CMK (cell line): ENCODE measurements around the gene PPM1M.
A peak's percentile ranks its signal among the peaks of the same experiment; 100 is the strongest.
"Not testable (repeated sequence)": the region's sequence is repeated elsewhere in the genome, so short reads cannot be mapped to it uniquely, and the experiment has no call there.

Experiments used
- DNase-seq: peaks from one replicate; pipeline ENCODE4 v3.0.0-alpha.2; 2010; ENCODE audit warnings: low read depth

PPM1M gene

DNA sequence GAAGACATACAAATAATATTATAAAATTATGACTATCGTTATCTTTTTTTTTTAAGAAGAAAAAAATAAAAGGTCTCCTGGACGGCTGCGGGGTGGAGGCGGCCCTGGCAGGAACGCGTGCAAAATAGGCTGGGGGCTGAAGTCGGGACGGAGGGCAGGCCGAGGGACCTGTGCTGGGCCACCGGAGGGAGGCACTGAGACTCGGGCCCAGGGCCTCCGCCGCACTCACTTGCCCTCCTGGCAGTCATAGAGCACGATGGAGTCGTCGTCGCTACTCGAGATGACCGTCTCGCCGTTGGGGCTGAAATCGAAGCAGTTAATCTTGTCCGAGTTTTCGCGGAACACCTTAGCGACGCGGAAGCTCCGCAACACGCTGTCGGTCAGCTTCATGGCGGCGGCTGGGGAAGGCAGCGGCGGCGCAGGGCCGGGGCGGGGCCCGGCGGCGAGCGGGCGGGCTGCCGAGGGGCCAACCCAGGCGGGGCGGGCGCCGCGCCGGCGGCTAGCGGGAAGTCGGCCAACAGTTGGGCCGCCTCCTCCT, 32.5 kb downstream of the PPM1M start:
- DNase-seq = no peak

DNA sequence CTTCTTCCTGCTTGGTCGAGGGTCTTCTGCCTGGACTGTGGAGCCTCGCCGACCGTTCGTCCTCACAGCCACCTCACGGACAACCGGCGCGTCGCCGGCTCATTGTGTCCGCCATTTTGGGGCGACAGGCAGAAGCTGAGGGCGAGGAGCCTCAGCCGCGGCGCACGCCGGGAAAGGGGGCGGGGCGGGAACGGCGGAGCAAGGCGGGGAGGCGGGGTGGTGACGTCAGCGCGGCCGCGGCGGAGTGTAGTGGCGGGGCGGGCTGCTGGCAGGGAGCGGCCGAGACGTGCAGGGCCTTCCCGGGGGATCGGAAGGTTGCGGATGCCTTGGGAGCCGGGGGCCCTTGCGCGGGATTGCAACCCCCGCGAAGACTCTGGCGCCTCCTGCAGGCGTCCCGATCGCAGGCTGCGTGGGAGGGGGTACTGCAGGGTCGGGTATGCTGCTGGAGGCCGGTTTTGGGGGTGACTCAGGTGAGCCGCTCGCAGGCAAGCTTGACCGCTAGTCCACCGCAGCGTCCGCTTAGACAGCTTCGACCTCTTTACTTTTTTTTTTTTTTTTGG, 33.0 kb downstream of the PPM1M start, which contains the start of gene WDR82:
Gene WDR82 (minus strand): TSS at position 140 of the 560 bp plus-strand sequence. CDS start 288 bp downstream, outside the sequence.
- peak; percentile 83 for DNase-seq

DNA sequence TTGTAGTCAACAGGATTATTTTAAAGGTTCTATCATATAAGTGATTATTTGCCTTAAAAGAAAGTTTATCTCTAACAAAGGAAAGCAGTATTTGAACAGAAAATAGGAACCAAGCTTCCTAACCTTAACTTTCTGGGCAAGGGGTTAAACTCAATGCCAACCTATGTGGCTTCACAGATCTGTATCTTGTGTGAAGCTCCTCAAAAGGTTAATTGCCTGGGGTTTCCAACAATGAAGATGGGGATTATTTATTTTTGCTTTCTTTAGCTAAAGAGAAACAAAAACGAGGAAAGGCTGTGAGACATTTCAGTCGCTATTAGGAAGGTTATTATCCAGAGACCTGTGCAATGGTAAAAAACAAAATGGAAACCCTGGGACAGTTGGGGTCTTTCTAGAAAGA, 34.0 kb downstream of the PPM1M start:
- no peak for DNase-seq

DNA sequence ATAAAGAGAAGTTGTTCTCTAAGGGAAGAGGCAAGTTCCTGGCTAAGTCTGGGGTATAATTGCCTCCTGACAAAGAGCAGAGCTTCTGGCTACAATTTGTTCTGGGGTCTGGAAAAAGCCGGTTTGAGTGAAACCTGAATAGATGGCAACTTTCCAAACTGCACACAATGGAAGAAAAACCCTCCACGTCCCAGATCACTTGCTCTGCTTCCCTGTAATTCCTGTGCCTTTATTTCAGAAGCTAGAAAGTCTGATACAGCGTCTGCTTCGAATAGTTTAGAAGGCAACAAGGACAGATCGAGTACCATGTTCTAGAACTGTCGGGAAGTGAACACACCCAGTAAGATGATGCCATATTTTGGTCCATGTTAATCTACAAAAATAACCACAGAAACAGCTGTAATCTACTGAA, 34.5 kb downstream of the PPM1M start:
- DNase-seq = no peak

DNA sequence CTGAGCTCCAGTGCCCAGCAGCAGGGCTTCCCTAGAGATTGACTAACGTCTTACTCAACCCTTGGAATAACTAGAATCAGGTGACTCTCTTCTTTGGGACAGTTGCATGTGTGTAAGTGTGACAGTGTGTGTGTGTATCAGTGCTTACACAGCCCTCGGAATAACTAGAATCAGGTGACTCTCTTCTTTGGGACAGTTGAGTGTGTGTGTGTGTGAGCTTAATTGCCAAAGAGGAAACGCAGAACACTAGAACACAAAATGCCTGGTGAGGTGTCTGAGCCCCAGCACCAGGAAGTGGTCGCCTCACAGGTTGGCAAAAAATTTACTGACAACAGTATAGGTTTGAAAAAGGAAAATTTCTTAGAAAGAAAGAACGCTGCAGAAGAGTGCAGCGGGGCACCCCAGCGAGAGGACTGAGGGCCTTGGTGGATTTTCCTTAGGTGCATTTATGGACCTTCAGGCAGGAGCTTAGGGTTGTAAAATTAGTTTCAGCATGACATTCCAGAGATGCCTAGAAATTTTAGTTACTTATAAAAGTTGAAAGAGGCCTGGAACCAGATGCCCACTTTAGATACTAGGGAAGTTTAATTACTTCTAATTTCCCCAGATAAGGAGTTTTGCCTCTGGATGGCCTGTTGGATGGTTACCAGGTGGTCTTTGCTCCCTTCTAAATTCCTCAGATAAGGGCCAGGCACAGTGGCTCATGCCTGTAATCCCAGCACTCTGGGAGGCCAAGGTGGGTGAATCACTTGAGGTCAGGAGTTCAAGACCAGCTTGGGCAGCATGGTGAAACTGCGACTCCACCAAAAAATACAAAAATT, 36.6 kb downstream of the PPM1M start:
- DNase-seq = no peak

DNA sequence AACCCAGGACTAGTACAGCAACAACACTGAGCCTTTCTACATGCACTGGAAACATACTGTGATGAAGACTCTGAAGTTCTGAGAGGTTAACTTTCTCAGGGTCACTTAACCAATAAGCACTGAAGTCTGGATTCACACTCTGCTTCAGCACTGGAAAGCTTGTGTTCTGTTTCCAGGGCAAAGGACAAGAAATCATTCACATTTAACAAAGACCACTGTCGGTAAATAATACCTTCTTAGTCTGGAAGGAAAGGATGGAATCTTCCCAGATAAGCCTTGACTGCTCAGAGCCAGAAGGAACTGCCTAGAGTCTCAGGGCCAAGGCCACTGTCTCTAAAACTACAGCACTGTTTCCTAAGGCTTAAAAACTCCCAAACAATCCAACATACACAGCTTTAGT, 37.7 kb downstream of the PPM1M start:
- DNase-seq = no peak

DNA sequence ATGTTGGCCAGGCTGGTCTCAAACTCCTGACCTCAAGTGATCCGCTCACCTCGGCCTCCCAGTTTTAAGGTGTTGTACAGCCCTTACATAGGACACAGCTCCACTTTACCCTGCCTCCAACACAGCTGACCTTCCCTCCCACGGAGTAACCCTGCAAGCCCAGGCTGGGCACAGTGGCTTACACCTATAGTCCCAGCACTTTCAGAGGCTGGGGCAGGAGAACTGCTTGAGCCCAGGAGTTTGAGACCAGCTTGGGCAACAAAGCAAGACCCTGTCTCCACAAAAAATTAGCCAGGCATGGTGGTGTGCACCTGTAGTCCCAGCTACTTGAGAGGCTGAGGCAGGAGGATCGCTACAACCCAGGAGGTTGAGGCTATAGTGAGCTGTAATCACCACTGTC, 38.5 kb downstream of the PPM1M start:
- not testable (repeated sequence) for DNase-seq

DNA sequence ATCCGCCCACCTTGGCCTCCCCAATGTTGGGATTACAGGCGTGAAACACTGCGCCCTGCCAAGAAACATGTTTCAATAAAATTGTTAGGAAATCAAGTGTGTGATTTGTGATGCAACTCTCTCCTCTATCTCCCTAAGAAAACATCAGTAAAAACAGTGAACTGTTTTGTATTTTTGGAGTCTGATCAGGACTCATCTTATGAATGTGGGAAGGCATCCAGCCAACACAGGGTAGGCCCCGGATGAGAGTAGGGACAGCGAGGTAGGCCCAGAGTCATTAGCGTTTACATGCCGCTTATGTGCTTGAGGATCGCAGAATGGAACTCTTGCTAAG, 41.2 kb downstream of the PPM1M start:
- DNase-seq = no peak

DNA sequence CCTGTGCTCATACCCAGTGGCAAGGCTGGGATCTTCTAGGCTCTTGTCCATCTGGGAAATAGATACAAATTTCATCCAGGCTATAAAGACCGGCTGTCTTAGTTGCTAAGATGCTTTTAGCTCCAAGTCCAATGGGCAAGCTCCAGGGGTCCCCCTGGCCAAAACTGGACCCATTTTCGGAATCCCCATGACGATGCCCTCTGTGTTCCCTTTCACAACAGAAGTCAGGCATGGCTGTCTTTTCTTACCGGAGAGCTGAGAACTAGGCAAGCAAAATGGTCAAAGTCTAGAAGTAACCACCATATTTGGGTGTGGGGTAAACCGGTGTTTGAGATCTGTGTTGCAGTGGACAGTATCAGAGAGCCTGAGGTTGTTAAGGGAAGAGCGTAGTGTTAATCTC, 43.1 kb downstream of the PPM1M start:
- no peak for DNase-seq

DNA sequence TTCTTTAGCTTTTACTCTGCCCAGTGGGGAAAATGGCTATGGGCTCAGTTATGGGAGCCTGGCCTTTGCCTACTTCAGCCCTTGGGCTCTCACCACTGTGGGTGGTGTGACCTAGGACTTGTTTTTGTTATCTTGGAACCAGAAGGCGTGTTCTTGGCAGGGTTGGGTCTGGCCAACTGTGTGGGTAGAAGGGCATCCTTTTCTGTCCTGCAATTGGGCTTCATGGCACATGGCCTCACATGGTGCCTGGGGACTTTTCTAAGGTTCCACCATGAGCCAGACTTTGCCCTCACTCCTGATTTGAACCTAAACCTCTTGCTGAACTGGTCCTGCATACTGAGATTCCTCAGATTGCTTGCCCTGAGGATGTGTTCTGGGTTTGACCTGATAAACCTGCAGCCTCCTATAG, 43.8 kb downstream of the PPM1M start:
- DNase-seq = no peak

DNA sequence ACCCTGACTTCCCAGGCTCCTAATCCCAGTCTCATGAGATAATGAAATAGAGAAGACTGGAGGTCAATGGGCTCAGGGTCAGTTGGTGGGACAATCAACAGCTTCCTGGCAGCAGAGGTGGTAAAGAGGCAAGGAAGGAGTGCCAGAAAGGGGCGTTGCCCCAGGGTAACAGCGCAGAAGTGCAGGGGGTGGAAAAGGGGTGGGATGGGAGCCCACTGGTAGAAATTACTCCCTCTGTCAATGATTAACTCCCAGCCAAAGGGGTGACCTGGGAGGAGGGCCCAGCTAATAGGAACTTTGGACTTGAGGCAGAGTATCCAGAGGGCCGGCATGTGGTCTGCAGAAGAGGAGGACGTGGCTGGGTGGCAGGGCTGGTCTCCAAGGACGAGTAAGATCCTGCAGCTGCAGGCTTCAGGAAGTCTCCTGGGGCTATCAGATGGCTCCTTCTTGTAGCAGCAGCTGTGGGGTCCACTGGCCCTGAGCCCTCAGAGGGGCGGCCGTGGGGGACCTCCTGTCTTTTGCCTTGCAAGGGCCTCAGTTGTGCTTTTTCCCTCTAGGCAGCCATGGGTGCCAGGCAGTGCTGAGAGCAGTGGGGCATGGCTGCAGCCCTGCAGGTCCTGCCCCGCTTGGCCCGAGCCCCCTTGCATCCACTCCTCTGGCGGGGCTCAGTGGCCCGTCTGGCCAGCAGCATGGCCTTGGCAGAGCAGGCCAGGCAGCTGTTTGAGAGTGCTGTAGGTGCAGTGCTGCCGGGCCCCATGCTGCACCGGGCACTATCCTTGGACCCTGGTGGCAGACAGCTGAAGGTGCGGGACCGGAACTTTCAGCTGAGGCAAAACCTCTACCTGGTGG, 44.4 kb downstream of the PPM1M start:
- no peak for DNase-seq

DNA sequence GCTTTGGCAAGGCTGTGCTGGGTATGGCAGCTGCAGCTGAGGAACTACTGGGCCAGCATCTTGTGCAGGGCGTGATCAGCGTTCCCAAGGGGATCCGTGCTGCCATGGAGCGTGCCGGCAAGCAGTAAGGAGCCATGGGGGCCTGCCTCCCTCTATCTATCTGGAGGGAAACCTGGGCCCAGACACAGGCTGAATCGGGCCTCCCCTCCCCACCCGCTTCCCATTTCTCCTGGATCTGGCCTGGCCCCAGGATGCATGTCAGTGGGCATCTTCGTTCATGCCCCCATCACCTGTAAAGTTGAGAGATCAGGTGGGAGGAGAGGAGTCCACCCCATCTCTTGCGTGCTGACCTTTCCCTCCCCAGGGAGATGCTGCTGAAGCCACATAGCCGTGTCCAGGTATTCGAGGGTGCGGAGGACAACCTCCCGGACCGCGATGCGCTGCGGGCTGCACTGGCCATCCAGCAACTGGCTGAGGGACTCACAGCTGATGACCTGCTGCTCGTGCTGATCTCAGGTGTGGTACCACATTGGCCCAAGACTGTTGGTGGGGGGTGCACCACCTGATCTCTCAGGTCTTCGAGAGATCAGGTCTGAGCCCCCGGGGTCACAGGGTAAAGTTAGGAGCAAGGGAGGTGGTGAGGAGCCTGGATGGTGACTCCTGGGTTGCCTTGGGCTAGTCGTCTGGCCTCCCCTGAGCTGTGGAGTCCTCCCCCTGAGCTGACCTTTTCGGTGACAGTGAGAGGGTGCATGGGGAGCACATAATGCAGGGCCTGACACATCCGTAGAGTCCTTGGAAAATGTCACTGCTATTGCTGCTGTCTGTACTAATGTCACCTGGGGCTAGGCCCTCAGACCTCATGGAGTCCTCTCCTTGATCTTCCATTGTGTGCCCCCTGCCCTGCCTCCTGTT, 45.3 kb downstream of the PPM1M start:
- DNase-seq = no peak

DNA sequence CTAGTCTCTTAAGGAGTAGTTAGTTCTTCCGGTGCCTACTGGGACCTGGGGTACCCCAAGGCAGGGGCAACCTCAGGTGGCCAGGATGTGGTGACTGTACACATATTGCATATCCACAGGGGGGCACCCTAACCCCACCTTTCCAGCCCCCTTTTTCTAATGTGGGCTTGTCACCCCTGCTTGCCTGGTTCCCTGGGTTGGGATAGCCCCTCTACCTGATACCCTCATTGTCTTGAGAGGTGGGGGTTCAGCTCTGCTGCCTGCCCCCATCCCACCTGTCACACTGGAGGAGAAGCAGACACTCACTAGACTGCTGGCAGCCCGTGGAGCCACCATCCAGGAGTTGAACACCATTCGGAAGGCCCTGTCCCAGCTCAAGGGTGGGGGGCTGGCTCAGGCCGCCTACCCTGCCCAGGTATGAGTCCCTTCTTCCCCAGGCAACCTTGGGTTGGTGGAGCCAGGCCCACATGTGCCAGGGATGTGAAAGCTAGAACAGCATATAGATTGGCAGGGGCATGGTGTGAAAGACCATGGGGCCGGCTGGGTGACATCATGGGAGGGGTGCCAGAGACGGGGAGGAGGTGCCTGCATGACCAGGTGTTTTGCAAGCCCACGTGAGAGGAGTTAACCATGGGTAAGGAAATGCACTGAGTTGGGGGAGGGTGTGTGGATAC, 46.1 kb downstream of the PPM1M start:
- DNase-seq = no peak

DNA sequence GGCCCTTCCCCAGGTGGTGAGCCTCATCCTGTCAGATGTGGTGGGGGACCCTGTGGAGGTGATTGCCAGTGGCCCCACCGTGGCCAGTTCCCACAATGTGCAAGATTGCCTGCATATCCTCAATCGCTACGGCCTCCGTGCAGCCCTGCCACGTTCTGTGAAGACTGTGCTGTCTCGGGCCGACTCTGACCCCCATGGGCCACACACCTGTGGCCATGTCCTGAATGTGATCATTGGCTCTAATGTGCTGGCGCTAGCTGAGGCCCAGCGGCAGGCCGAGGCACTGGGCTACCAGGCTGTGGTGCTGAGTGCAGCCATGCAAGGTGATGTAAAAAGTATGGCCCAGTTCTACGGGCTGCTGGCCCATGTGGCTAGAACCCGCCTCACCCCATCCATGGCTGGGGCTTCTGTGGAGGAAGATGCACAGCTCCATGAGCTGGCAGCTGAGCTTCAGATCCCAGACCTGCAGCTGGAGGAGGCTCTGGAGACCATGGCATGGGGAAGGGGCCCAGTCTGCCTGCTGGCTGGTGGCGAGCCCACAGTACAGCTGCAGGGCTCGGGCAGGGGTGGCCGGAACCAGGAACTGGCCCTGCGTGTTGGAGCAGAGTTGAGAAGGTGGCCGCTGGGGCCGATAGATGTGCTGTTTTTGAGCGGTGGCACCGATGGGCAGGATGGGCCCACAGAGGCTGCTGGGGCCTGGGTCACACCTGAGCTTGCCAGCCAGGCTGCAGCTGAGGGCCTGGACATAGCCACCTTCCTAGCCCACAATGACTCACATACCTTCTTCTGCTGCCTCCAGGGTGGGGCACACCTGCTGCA, 46.9 kb downstream of the PPM1M start:
- DNase-seq = no peak

DNA sequence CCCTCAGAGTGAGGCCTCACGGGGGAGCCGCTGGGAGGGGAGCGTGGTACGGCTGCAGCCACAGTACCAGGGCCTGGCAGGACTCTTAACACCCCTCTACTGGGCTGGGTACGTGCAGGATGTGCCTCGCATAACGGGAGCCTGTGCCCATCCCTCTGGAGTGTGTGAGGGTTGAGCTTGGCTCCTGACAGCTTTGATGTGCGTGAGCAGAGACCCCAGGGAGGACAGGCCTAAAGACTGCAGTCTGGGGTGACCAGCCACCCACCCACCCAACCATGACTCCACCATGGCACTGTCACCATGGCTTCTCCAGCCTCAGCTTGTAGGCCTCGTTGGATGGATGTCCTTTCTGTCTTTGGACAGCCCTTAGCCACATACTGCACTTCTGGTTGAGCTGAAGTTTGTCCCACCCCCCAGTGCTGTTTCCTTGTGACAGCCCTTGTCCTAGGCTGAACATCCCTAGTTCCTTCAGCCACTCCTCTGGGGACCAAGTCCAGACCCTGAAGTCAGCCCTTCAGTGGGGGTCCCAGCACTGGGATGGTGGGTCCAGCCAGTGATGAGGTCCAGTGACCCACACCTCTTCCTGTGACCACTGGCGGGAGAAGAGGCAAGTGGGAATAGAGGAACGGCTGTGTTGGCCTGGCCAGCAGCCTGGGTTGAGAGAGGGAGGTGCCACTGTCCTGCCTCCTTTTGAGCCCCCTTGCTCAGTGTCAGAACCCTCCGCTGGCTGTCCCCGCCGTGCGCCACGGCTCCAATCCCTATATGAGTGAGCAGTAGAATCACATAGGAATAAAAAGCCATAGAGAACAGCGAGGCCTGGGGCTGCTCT, 48.1 kb downstream of the PPM1M start:
- DNase-seq = no peak

DNA sequence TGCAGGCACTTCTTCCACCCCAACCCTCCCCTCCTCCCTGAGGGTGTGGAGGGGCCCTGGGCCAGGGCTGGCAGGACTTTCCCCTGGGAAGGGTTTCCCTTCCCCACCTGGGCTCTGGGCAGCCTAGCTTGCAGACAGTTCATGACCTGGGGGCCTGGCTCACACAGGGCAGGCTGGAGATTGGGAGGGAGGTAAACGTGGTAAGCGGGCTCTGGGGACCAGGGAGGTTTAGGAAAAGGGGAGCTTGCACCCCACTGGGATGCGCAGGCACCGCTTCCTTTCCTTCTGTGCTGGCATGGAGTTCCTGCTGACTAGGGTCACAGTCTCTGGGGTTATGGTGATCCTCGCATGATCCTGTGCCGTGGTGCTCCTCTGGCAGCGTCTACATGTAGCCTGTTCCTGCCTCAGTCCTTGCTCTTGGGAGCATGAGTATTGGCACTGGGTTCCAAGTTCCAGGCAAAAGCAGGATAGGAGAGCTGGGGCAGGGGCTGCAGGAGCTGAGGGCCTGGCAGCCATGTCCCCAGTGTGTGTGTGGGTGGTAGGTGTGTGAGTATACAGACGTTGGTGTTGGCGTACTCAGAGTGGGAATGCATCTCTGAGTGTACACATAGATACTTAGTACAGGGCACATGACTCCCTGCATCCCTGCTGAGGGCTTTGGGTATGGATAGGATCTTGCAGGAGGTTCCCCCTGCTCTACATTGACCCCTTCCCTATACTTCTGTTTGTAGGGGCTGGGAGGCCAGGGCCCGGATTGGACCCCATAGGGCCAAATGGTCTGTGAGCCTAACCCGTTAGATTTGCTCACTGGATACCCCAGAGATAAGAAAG, 49.0 kb downstream of the PPM1M start:
- no peak for DNase-seq

DNA sequence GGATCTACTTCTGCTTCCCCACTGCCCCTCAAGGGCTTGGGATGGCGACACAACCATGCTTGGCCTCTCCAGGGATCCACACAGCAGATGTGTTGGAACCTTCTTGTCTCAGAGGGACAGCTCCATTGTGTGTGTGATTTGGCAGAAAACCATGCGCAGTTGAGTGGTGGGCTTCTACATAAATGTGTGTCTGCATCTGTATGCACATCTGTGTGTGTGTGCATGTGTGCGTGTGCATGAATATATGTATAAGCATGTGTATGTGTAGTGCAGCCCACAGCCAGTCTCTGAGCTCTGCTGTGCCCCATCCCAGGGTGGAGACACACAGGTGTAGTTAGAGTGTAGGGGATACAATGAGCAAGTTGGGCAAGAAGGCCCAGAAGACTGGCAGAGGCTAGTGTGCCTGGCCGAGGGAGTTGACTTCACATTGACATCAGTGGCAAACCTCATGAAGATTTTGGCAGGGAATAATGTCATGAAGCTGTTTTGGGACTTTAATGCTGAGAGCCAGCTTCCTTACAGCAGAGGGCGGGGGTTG, 50.2 kb downstream of the PPM1M start:
- no peak for DNase-seq
